NCI-H1092 (cell line): ENCODE results near the gene SLC48A1.

Experiments used
- DNase-seq: peaks from one replicate; lab custom pipeline; 2025; lab: John Stamatoyannopoulos, UW

SLC48A1 gene

GRCh38 chr12:47824635-47825034 is 51.6 kb downstream of the SLC48A1 start:
- no peak for DNase-seq

- no peak for DNase-seq
Observed at GRCh38 chr12:47825173-47825639, 52.2 kb downstream of the SLC48A1 start.

- DNase-seq, result no peak
Observed at GRCh38 chr12:47828008-47828975, 55.3 kb downstream of the SLC48A1 start.

- DNase-seq, result no peak
Observed at GRCh38 chr12:47828976-47829482, 56.0 kb downstream of the SLC48A1 start.

GRCh38 chr12:47829584-47829983 is 56.5 kb downstream of the SLC48A1 start:
- no peak for DNase-seq
